Gastrocnemius medialis (tissue), 4 donors: ENCODE data around the gene TES. TPM values are rescaled to one million over a fixed set of nuclear protein-coding genes. Genes with fewer than 3 reads are reported as not detected.

Source experiments
- ATAC-seq, 2 donors: fragments of 150-250 bp; one replicate each; pipeline ENCODE4 v1.9.1; 2016
- DNase-seq, 2 donors: peaks; one replicate each; pipeline ENCODE4 v3.0.0-alpha.2; 2019
- H3K27ac ChIP-seq, 4 donors: fragments of 200-600 bp; sonication (generic); 1 replicate in 1 of 4; 2 replicates in 3 of 4; pipeline ENCODE4 v1.5.1; 2016 to 2018; ENCODE audit warnings: mild to moderate bottlenecking in 2 of 4, moderate library complexity in 1 of 4
- H3K27me3 ChIP-seq, 3 donors: fragments of 200-600 bp; sonication (generic) in 2 of 3; 1 replicate in 1 of 3; 2 replicates in 2 of 3; pipeline versions ENCODE4 v1.5.1 to v1.6.0; 2016 to 2019; ENCODE audit warnings: mild to moderate bottlenecking in 1 of 3, moderate library complexity in 1 of 3
- H3K36me3 ChIP-seq, 2 donors: fragments of 200-600 bp; sonication (generic) in 1 of 2; one replicate each; pipeline ENCODE4 v1.5.1; 2017 to 2018
- H3K4me1 ChIP-seq, 2 donors: fragments of 200-600 bp; sonication (generic) in 1 of 2; one replicate each; pipeline ENCODE4 v1.5.1; 2016 to 2017; ENCODE audit warnings: mild to moderate bottlenecking in 2 of 2
- H3K4me3 ChIP-seq, 4 donors: fragments of 200-600 bp; sonication (generic) in 3 of 4; 1 replicate in 1 of 4; 2 replicates in 3 of 4; pipeline ENCODE4 v1.5.1; 2016 to 2019; ENCODE audit warnings: mild to moderate bottlenecking in 2 of 4
- H3K9me3 ChIP-seq, 3 donors: fragments of 200-600 bp; sonication (generic) in 2 of 3; 1 replicate in 1 of 3; 2 replicates in 2 of 3; pipeline ENCODE4 v1.5.1; 2016 to 2019
- CTCF ChIP-seq, 5 experiments: fragments of 450-650 bp in 3 of 5; fragments of 200-600 bp in 2 of 5; sonication (generic) in 2 of 5; IDR thresholded peaks in 4 of 5; conservative IDR thresholded peaks in 1 of 5; 1 replicate in 4 of 5; 2 replicates in 1 of 5; pipeline ENCODE4 v1.5.1; 2016 to 2019; ENCODE audit warnings: antibody characterized with exemption in 5 of 5, mild to moderate bottlenecking in 3 of 5, moderate library complexity in 3 of 5
- POLR2A ChIP-seq, 2 donors: fragments of 450-650 bp; IDR thresholded peaks; one replicate each; pipeline ENCODE4 v1.6.1; 2017; ENCODE audit warnings: antibody characterized with exemption in 2 of 2, mild to moderate bottlenecking in 2 of 2, moderate library complexity in 2 of 2
- in situ Hi-C, 4 donors: fragments of 200-750 bp; cut with MboI; loops; one replicate each; pipeline versions ENCODE4 v1.15.0 to v1.8.0; 2017; ENCODE audit warnings: low sequenced_read_pairs in 4 of 4
- intact Hi-C: fragments of 100-400 bp; cut with DNase I; formaldehyde crosslinking; loops from one replicate; pipeline ENCODE4 v1.15.1; 2023; ENCODE audit warnings: low total_unique reads
- total RNA-seq, 4 donors: library from RNA; depleted of rRNA; stranded (reverse); fragments of >200 nt; gene quantifications; one replicate each; pipeline versions ENCODE4 v1.1.0 to v1.2.3, GENCODE V29; 2016

TES gene
- total RNA-seq, 4 donors from 2014 or later: 4.9 to 8.7 (median 6.2) TPM

- no peak for DNase-seq
- Histone ChIP-seq H3K4me1 (peaks cover 0 to 3% of the 10 kb centered on the region in 2 donors), H3K4me3 (no peak overlapping the region), H3K36me3 (no peaks in the 10 kb centered on the region), H3K27me3 (no peaks in the 10 kb centered on the region), H3K9me3 (no peaks in the 10 kb centered on the region), H3K27ac (no peak overlapping the region)
- intact Hi-C loops (no loop called here), in situ Hi-C loops (no loop called here)
- no peak for ATAC-seq
- no peak for TF ChIP-seq POLR2A (IDR thresholded peaks at IDR 0.05)
- TF ChIP-seq CTCF (IDR thresholded peaks at IDR 0.05 in 4 of 5, conservative IDR thresholded peaks at IDR 0.05 in 1 of 5): no peak
Measured at GRCh38 chr7:116219834-116220233, 9.5 kb downstream of the TES start.

GRCh38 chr7:116222501-116222900 lies 12.2 kb downstream of the TES start:
- Histone ChIP-seq H3K4me3 (no peak overlapping the region), H3K27me3 (no peaks in the 10 kb centered on the region), H3K27ac (no peak overlapping the region), H3K9me3 (no peaks in the 10 kb centered on the region), H3K4me1 (no peaks in the 10 kb centered on the region), H3K36me3 (no peaks in the 10 kb centered on the region)
- DNase-seq (no peak), ATAC-seq (no peak)
- TF ChIP-seq POLR2A (IDR thresholded peaks at IDR 0.05) (no peak), CTCF (IDR thresholded peaks at IDR 0.05 in 4 of 5, conservative IDR thresholded peaks at IDR 0.05 in 1 of 5) (no peak)
- in situ Hi-C loops: no loop called here
- intact Hi-C loops: no loop called here

- Histone ChIP-seq H3K27me3 (no peaks in the 10 kb centered on the region), H3K9me3 (no peaks in the 10 kb centered on the region), H3K27ac (no peak overlapping the region), H3K4me1 (no peaks in the 10 kb centered on the region), H3K36me3 (no peaks in the 10 kb centered on the region), H3K4me3 (no peak overlapping the region)
- ATAC-seq (no peak), DNase-seq (no peak)
- in situ Hi-C loops: no loop called here
- TF ChIP-seq CTCF (IDR thresholded peaks at IDR 0.05 in 4 of 5, conservative IDR thresholded peaks at IDR 0.05 in 1 of 5) (no peak), POLR2A (IDR thresholded peaks at IDR 0.05) (no peak)
- intact Hi-C loops: no loop called here
Measured at GRCh38 chr7:116223588-116223987, 13.2 kb downstream of the TES start.

DNA sequence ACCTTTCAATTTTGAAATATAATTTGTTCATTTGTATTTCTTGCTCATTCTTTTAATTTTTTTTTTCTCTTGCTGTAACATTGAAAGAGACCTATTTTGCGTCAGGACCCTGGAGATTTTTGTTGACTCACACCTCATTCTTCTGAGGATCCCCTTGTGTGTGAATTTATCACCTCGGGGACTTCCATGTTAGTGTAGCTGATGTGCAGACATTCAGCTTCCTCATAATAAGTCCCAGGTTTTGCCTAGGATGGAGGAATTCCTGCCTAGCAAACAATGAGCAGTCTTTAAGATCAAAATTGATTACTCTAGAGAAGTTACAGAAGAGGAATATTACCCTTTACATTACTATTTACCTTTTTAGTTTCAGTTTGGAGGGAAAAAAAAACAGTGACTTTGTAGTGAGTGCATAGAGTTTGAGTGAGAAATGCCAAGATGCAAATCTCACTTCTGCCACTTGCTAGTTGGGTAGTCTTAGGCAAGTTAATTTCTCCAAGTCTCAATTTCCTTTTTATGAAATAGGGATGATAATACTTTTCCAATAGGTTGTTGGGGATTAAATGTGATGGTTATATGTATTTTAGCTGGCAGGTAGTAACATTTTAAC lies 14.3 kb downstream of the TES start:
- Histone ChIP-seq H3K36me3 (no peaks in the 10 kb centered on the region), H3K4me1 (peaks cover 0 to 5% of the 10 kb centered on the region in 2 donors), H3K9me3 (no peaks in the 10 kb centered on the region), H3K27ac (no peak overlapping the region), H3K4me3 (no peak overlapping the region), H3K27me3 (no peaks in the 10 kb centered on the region)
- ATAC-seq (no peak), DNase-seq (no peak)
- TF ChIP-seq POLR2A (IDR thresholded peaks at IDR 0.05) (no peak), CTCF (IDR thresholded peaks at IDR 0.05 in 4 of 5, conservative IDR thresholded peaks at IDR 0.05 in 1 of 5) (no peak)
- intact Hi-C loops (no loop called here), in situ Hi-C loops (no loop called here)

DNA sequence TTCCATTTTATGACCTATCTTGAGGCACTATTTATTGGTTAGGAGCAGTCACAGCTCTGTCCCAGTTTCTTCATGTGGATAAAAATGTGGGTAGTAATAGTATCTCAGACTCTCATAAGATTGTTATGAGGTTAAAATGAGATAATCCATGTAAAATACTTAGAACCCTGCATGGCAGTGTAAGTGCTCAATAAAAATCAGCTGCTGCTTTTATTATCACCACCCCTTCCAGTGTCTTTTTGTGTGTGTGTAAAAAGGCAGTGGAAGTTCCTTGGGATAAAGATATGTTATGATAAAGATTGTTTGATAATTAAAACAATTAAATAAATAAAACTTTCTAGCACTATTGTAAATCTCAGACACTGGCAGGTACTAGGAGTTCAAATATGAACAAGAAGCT lies 15.5 kb downstream of the TES start:
- intact Hi-C loops: no loop called here
- Histone ChIP-seq H3K27ac (no peak overlapping the region), H3K36me3 (no peaks in the 10 kb centered on the region), H3K4me3 (no peak overlapping the region), H3K9me3 (no peaks in the 10 kb centered on the region), H3K4me1 (peaks cover 10 to 17% of the 10 kb centered on the region in 2 donors), H3K27me3 (no peaks in the 10 kb centered on the region)
- in situ Hi-C loops: no loop called here
- DNase-seq (no peak), ATAC-seq (no peak)
- TF ChIP-seq CTCF (IDR thresholded peaks at IDR 0.05 in 4 of 5, conservative IDR thresholded peaks at IDR 0.05 in 1 of 5) (no peak), POLR2A (IDR thresholded peaks at IDR 0.05) (no peak)
